HG02943 (cell line): ENCODE measurements around the gene SLC13A3.

ENCODE experiments used
- ATAC-seq: cut with Tn5 transposase; IDR thresholded peaks from one replicate; pipeline ENCODE4 v1.9.1; 2021; ENCODE audit warnings: mild to moderate bottlenecking, low read depth, moderate library complexity; ENCODE audit not compliant: unreplicated experiment

SLC13A3 gene

DNA sequence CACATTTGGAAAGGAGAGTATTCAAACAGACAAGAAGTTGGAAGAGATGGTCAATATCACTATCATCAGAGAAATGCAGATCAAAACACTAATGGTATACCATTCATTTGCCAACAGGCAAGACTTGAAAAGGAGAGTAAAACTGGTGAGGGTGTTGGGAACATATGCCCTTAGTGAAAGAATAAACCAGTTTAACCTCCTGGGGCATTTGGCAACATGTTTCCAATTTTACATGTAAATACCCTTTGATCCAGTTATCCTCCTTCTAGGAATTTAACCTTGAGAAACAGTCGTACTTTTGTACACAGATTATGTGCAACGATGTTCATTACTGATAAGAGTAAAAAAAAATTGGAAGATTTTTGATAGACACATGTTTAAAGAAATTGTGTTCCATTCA lies 66.8 kb downstream of the SLC13A3 start:
- ATAC-seq = no peak

- no peak for ATAC-seq
Measured at GRCh38 chr20:46583411-46584214, 67.6 kb downstream of the SLC13A3 start.

DNA sequence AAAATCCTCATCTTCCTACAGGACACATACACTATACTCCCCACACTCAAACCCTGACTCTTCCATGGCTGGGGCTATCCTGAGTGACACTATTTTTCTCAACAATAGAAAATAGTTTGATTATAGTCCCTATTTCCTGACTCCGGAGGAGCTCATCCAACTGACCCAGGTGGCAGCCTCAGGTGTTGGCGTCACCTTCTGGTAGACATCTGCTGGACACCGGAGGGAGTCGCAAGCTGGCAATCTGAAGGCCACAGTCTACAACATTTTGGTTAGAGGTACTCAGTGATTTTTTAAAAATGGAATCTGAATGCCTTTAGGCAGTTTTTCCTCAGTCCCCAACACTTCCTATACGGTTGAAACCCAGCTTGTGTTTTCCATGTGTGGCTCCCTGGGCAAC lies 68.6 kb downstream of the SLC13A3 start:
- ATAC-seq = no peak

GRCh38 chr20:46581391-46581790 lies 69.9 kb downstream of the SLC13A3 start:
- ATAC-seq = no peak

DNA sequence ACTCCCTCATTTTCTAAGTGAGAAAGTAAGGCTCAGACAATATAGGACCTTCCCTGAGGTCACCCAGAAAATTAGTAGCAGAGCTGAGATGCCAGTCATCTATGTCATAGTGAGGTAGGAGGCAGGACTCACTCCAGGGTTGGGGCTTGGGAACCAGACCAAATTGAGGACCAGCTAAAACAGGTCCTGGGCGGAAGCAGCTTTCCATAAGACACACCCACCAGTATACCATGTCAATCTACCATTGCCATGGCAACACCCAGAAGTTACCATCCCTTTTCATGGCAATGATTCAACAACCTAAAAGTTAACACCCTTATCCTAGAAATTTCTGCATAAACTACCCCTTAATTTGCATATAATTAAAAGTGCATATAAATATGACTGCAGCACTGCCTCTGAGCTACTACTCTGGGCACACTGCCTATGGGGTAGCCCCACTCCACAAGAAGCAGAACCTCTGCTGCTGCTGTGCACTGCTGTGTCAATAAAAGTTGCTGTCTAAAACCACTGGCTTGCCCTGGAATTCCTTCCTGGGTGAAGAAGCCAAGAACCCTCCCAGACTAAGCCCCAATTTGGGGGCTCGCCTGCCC lies 70.5 kb downstream of the SLC13A3 start:
- ATAC-seq = no peak

DNA sequence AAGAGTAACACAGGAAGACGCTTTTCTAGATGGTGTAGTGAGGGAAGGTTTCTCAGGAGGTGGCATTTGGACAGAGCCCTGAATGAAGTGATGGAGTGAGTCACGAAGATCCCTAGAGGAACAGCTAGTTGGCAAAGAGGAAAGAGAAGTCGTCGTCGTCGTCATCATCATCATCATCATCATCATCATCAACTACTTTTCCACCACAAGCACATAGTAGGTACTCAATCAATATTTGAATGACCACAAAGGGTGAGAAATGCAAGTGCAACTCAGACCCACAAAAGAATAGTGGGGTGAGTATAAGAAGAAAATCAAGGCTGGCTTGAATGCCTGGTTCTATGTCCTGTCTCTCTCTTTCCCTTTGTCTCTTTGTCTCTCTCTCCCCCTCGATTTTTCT lies 72.5 kb downstream of the SLC13A3 start:
- no peak for ATAC-seq

GRCh38 chr20:46576774-46577395 lies 74.4 kb downstream of the SLC13A3 start:
- ATAC-seq = no peak

DNA sequence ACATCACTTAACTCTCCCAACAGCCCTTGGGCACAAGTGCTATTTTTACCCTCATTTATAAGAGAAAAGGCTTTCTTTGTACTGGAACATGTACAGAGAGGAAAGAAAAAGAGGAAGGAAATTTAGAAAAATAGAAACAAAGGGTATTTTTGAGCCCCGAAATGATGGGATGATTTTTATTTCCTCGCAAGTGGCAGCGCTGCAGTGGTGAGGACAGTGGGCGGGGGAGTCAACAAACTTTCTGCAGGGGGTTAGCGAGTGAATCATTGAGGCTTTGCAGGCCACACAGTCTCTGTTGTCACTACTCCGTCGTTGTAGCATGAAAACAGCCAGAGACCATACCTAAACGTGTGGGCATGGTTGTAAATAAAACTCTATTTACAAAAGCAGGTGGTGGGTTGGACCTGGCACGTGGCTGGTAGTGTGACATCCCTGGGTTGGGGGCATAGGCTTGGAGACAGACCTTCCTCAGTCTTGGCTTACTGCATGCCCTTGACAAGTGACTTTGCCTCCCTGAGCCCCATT lies 75.3 kb downstream of the SLC13A3 start:
- ATAC-seq = no peak

DNA sequence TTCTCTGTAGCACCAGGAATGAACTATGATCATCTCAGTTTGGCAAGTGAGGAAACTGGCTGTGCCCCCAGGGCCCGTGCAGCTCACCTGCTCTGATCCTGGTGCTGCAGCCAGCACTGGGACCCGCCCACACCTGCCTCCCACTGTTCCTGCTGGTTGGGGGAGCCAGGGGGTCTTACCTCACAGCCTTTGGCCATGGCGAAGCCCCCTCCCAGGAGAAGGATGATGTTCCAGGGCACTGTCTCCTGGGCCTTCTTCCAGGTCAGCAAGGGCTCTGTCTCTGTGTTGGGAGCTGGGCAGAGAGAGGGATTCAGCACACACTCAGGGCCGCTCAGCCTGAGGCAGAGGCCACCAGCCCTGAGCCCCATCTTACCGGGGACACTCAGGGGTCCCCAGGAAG lies 75.9 kb downstream of the SLC13A3 start:
- ATAC-seq = no peak

DNA sequence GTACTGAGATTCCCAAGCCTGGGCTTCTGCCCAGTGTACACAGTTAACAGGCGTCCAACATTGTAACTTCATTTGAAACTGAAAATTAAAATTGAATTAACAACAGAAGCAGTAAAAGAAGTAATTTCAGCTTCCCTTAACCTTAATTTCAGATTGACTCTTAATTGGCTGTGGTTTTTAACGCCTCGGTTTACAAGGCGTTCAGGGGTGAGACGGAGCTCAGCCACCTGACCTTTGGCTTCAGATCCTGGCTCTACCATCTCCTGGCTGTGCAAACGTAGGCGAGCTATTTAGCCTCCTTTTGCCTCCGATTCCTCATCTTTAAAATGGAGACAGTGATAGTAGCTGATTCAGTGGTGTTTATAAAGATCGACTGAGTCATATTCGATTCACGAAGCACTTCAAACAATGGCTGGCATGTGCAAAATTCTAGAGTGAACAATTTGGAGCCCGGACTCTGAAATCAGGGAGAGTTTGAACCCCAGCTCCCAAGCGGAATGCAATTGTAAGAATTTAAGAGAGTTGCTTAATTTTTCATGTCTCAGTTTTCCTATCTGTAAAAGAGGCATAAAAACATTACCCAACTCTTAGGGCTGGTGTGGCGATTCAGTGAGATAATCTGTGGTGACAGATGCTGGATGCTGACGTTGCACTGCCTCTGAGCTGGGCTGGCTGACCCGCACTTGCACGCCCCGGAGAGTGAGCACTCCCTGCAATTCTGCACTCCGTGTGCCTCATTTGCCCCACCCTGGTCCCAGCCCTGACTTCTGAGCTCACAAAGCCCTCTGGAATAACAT lies 77.3 kb downstream of the SLC13A3 start:
- no peak for ATAC-seq

GRCh38 chr20:46573234-46573633 lies 78.0 kb downstream of the SLC13A3 start:
- ATAC-seq = no peak

DNA sequence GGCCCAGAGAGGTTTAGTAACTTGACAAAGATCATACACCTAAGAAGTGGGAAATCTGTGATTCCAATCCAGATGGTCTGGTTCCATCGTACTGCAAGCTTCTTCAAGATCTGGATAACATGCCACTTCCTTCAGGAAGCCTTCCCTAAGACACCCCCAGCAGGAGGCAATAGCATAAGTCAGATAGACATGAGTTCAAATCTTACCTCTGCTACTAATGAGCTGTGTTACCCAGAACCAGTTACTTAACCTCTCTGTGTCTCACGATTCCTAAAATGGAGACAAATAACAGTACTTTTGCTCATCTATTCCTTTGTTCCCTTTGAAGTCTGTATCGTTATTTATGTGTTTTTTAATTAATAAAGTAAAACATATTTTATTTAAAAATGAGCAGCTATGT lies 78.5 kb downstream of the SLC13A3 start:
- no peak for ATAC-seq

DNA sequence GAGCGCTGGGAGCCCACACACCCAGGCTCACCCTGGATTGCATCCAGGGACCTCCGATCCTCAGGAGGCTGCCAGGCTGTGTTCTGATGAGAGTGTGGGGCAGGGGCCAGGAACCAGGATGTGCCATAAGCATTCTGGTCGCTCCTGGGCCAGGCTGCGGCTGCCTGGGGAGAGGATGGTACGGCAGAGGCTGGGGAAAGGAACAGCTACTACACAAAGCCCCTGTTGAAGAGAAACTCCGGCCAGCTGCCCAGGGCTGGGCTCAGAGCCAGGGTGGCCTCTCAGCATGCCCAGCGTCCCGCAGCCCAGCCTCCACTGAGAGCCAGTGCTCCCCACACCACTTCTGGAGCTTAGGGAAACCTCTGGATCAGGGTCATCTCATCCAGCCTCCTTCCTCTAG lies 79.1 kb downstream of the SLC13A3 start:
- no peak for ATAC-seq

DNA sequence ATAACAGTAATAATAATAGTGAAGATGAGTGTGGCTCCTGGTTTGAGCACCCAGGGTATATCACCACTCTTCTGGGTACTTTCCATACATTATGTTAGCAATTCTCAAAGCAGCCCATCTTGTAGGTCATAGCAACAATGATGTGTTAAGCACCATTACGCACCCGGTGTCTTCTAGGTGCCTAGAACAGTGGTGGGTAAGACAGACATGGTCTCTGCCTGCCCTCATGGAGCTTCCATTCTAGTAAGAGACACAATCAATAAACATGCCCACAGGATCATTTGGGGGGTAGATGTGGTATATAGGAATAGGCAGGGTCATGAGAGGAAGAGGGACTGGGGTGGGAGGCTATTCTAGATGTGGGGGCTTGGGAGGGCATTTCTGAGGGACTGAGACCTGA lies 79.8 kb downstream of the SLC13A3 start:
- no peak for ATAC-seq

DNA sequence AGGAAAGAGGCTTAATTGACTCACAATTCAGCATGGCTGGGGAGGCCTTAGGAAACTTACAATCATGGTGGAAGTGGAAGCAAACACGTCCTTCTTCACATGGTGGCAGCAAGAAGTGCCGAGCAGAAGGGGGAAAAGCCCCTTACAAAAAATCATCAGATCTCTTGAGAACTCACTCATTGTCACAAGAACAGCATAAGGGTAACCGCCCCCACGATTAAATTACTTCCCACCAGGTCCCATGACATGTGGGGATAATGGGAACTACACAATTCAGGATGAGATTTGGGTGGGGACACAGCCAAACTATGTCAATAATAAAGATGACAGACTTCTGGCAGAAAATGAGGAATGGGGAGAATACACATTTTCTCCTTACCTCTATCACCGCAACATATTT lies 80.3 kb downstream of the SLC13A3 start:
- no peak for ATAC-seq

- no peak for ATAC-seq
Measured at GRCh38 chr20:46569961-46570360, 81.3 kb downstream of the SLC13A3 start.

DNA sequence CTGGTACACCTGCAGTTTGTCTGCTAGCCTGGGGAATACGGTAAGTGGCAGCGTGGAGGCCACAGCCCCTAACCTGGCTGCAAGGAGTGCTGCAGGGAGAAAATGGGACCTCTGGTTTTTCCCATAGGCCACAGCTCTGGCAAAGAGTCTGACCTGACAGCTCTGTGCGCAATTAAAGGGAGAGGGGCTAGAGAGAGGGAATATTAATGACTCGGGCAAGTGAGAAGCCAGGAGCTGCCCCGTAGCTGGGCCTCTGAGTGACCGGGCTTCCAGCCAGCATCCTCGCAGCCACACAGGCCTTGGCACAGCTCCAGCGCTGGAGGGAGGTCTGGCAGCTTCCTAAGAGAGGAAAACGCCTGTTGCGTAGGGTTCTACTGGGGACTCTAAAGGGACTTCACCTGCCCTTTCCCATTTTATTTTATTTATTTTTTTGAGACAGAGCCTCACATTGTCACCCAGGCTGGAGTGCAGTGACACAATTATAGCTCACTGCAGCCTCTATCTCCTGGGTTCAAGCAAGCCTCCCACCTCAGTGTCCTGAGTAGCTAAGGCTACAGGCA lies 82.6 kb downstream of the SLC13A3 start:
- ATAC-seq = no peak

GRCh38 chr20:46566125-46566524 lies 85.1 kb downstream of the SLC13A3 start:
- no peak for ATAC-seq

DNA sequence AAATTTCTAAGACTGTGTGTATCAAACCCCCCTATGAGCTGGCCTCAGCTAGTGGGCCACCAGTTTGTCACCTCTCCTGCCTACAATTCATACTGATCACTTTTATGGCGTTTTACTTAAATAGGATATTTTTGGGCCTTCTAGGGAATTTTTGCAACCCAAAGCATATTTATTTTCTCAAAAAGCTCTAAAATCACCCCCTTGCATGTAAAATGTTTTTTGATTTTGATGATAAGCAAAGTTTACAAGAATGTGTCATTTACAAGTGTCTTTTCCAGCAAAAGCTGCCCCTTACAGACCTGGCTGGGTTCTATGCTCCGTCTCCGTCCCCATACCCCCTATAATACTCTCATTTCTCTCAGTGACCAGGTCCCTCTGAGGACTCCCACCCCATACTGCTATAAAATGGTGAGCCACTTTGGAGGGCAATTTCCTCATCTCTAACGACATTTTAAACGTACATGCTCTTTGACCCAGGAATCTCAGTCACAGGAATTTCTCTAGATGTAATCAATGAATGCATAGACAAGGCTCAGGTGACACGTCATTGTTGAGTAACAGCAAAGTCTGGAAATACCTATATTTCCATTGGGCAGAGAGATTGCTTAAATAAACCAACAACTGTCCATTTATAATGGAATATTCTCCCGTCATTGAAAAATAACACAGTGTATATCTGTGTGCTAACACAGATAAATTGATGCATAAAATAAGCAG lies 86.9 kb downstream of the SLC13A3 start:
- ATAC-seq = no peak

- no peak for ATAC-seq
Measured at GRCh38 chr20:46563860-46564221, 87.4 kb downstream of the SLC13A3 start.
